HepG2 (cell line): ENCODE results near the gene IQCE. TPM values are rescaled to one million over a fixed set of nuclear protein-coding genes. Genes with fewer than 3 reads are reported as not detected.

Experiments used
- ARHGAP35 ChIP-seq: sonication (generic); formaldehyde crosslinking; IDR thresholded peaks from 2 replicates; pipeline ENCODE4 v1.9.0; 2022; ENCODE audit warnings: mild to moderate bottlenecking, inconsistent platforms, moderate library complexity, missing genetic modification reagents, borderline replicate concordance
- ARID2 ChIP-seq: sonication (generic); formaldehyde crosslinking; IDR thresholded peaks from 2 replicates; pipeline ENCODE4 v1.8.1; 2022; ENCODE audit warnings: mild to moderate bottlenecking, missing genetic modification reagents, borderline replicate concordance
- HMGXB4 ChIP-seq, 2 experiments: sonication (generic) in 1 of 2; formaldehyde crosslinking in 1 of 2; IDR thresholded peaks; 2 replicates each; pipeline versions ENCODE4 v1.4.0 to v1.6.1; 2018 to 2020; ENCODE audit warnings: missing genetic modification reagents in 2 of 2, borderline replicate concordance in 1 of 2, low read depth in 1 of 2, mild to moderate bottlenecking in 1 of 2, missing biosample characterization in 1 of 2
- IRF1 ChIP-seq: sonication (generic); formaldehyde crosslinking; IDR thresholded peaks from 2 replicates; pipeline ENCODE4 v1.4.0; 2020; ENCODE audit warnings: low read depth, mild to moderate bottlenecking, missing genetic modification reagents
- ISX ChIP-seq: sonication (generic); formaldehyde crosslinking; conservative IDR thresholded peaks from 2 replicates; pipeline ENCODE4 v1.5.0; 2020; ENCODE audit warnings: missing genetic modification reagents
- KAT8 ChIP-seq: IDR thresholded peaks from 2 replicates; pipeline ENCODE4 v1.6.1; 2016; ENCODE audit warnings: missing genetic modification reagents, missing compliant biosample characterization
- KLF11 ChIP-seq: IDR thresholded peaks from 2 replicates; pipeline ENCODE4 v1.6.1; 2016; ENCODE audit warnings: missing compliant biosample characterization
- MED8 ChIP-seq: sonication (generic); formaldehyde crosslinking; IDR thresholded peaks from 2 replicates; pipeline ENCODE4 v1.8.1; 2023; ENCODE audit warnings: mild to moderate bottlenecking, missing genetic modification reagents; ENCODE audit not compliant: insufficient replicate concordance
- MZF1 ChIP-seq: sonication (generic); formaldehyde crosslinking; IDR thresholded peaks from 2 replicates; pipeline ENCODE4 v1.8.1; 2023; ENCODE audit warnings: mild to moderate bottlenecking, missing genetic modification reagents, borderline replicate concordance
- NFIB ChIP-seq: sonication (generic); formaldehyde crosslinking; IDR thresholded peaks from 2 replicates; pipeline ENCODE4 v1.9.0; 2021; ENCODE audit warnings: missing genetic modification reagents, mild to moderate bottlenecking, borderline replicate concordance
- NPAS2 ChIP-seq: sonication (generic); formaldehyde crosslinking; IDR thresholded peaks from 2 replicates; pipeline ENCODE4 v1.8.0; 2022; ENCODE audit warnings: mild to moderate bottlenecking, missing genetic modification reagents, borderline replicate concordance
- NR2C2 ChIP-seq: sonication (generic); formaldehyde crosslinking; IDR thresholded peaks from 2 replicates; pipeline ENCODE4 v1.4.0; 2020; ENCODE audit warnings: missing genetic modification reagents, mild to moderate bottlenecking, moderate library complexity, borderline replicate concordance
- ONECUT2 ChIP-seq: sonication (generic); formaldehyde crosslinking; IDR thresholded peaks from 2 replicates; pipeline ENCODE4 v1.4.0; 2020; ENCODE audit warnings: missing genetic modification reagents
- PAF1 ChIP-seq: IDR thresholded peaks from 2 replicates; pipeline ENCODE4 v1.6.1; 2016; ENCODE audit warnings: missing genetic modification reagents, missing compliant biosample characterization
- REPIN1 ChIP-seq: sonication (generic); formaldehyde crosslinking; IDR thresholded peaks from 2 replicates; pipeline ENCODE4 v1.8.0; 2022; ENCODE audit warnings: missing genetic modification reagents, low read depth, mild to moderate bottlenecking, borderline replicate concordance
- SMAD3 ChIP-seq: sonication (generic); formaldehyde crosslinking; IDR thresholded peaks from 2 replicates; pipeline ENCODE4 v1.4.0; 2020; ENCODE audit warnings: missing genetic modification reagents
- TAF15 ChIP-seq: fragments of 200-400 bp; formaldehyde crosslinking; IDR thresholded peaks from one replicate; pipeline ENCODE4 v1.6.1; 2018; ENCODE audit warnings: mild to moderate bottlenecking, low read depth, low read length; ENCODE audit not compliant: poor library complexity, severe bottlenecking
- TSC22D2 ChIP-seq: sonication (generic); formaldehyde crosslinking; IDR thresholded peaks from 2 replicates; pipeline ENCODE4 v1.5.1; 2020; ENCODE audit warnings: missing genetic modification reagents, mild to moderate bottlenecking, borderline replicate concordance
- ZBTB7B ChIP-seq: sonication (generic); formaldehyde crosslinking; IDR thresholded peaks from 2 replicates; pipeline ENCODE4 v1.4.0; 2020; ENCODE audit warnings: missing genetic modification reagents
- ZFP36 ChIP-seq: fragments of 150-350 bp; IDR thresholded peaks from 2 replicates; pipeline ENCODE4 v1.6.1; 2018; ENCODE audit warnings: borderline replicate concordance, low read length, low read depth; ENCODE audit not compliant: partially characterized antibody
- ZFP37 ChIP-seq: sonication (generic); formaldehyde crosslinking; IDR thresholded peaks from 2 replicates; pipeline ENCODE4 v1.4.0; 2020; ENCODE audit warnings: missing genetic modification reagents, borderline replicate concordance
- ZNF17 ChIP-seq: sonication (generic); formaldehyde crosslinking; IDR thresholded peaks from 2 replicates; pipeline ENCODE4 v1.5.0; 2020; ENCODE audit warnings: mild to moderate bottlenecking, missing genetic modification reagents
- ZNF329 ChIP-seq: sonication (generic); formaldehyde crosslinking; IDR thresholded peaks from 2 replicates; pipeline ENCODE4 v1.9.0; 2021; ENCODE audit warnings: low read depth, mild to moderate bottlenecking, missing genetic modification reagents
- ZNF414 ChIP-seq: sonication (generic); formaldehyde crosslinking; IDR thresholded peaks from 2 replicates; pipeline ENCODE4 v1.5.0; 2020; ENCODE audit warnings: missing genetic modification reagents
- ZNF510 ChIP-seq: sonication (generic); formaldehyde crosslinking; IDR thresholded peaks from 2 replicates; pipeline ENCODE4 v1.4.0; 2020; ENCODE audit warnings: low read depth, mild to moderate bottlenecking, missing genetic modification reagents
- ZNF740 ChIP-seq: sonication (generic); formaldehyde crosslinking; IDR thresholded peaks from 2 replicates; pipeline ENCODE4 v1.4.0; 2020; ENCODE audit warnings: missing genetic modification reagents
- polyA plus RNA-seq, 8 experiments: library from polyadenylated mRNA; depleted of rRNA in 3 of 8; stranded (reverse) in 7 of 8; unstranded in 1 of 8; fragments of >200 nt; fragmentation: Illumina TruSeq in 4 of 8; extraction: Trizol in 4 of 8; gene quantifications; 2 replicates each; pipeline versions ENCODE4 v1.2.1 to v1.2.3, GENCODE V29; 2011 to 2016; ENCODE audit warnings: low read depth in 4 of 8, missing spikeins in 1 of 8, mixed read lengths in 1 of 8; ENCODE audit not compliant: insufficient read depth in 1 of 8
- total RNA-seq, 5 experiments: library from RNA; depleted of rRNA; stranded (reverse); fragments of >200 nt; fragmentation: Illumina TruSeq; extraction: Trizol; gene quantifications; 2 replicates each; pipeline ENCODE4 v1.2.3, GENCODE V29; 2016; ENCODE audit warnings: low read depth in 1 of 5

The IQCE gene
- total and polyA plus RNA-seq, 2 of the 13 experiments (the other 11 are each of a cell fraction or from before 2014, with no cell fraction given), result 1.5 to 2.5 TPM

- TF ChIP-seq ZBTB7B (CRISPR knock-in tag) (peak; percentile 97), ARHGAP35 (CRISPR knock-in tag) (no peak), NFIB (CRISPR knock-in tag) (no peak), KAT8 (CRISPR knock-in tag) (peak; percentile 37; the same call in 1 of the 2 replicates), ONECUT2 (no peak), ISX (CRISPR knock-in tag) (0 out of 2 replicates have a peak, but pooled peaks have one; percentile 73), ZNF17 (CRISPR knock-in tag) (no peak), REPIN1 (peak; percentile 82; the same call in 1 of the 2 replicates), KLF11 (CRISPR knock-in tag) (0 out of 2 replicates have a peak, but pooled peaks have one; percentile 40), ZNF414 (CRISPR knock-in tag) (peak; percentile 96), ZNF510 (CRISPR knock-in tag) (no peak), MED8 (CRISPR knock-in tag) (peak; percentile 81), NPAS2 (CRISPR knock-in tag) (no peak), ZFP37 (CRISPR knock-in tag) (peak; percentile 98), NR2C2 (CRISPR knock-in tag) (peak; percentile 71), HMGXB4 (CRISPR knock-in tag; IDR thresholded peaks at IDR 0.05; ENCODE audit: borderline replicate concordance in 1 of 2, low read depth in 1 of 2) (0 out of 4 replicates have a peak, but pooled peaks of 1 of the 2 experiments have one; percentile 29), PAF1 (CRISPR knock-in tag) (no peak), MZF1 (CRISPR knock-in tag) (peak; percentile 67; the same call in 1 of the 2 replicates), TSC22D2 (CRISPR knock-in tag) (no peak), IRF1 (no peak), ARID2 (CRISPR knock-in tag) (no peak), TAF15 (no peak), ZNF329 (CRISPR knock-in tag) (0 out of 2 replicates have a peak, but pooled peaks have one; percentile 39), ZFP36 (no peak), SMAD3 (CRISPR knock-in tag) (no peak), ZNF740 (0 out of 2 replicates have a peak, but pooled peaks have one; percentile 43)
Observed at GRCh38 chr7:2638224-2638991, 79.6 kb downstream of the IQCE start (continued).
